ENCODE data around the gene TMEM91.
"Not testable (repeated sequence)": the region's sequence is repeated elsewhere in the genome, so short reads cannot be mapped to it uniquely, and the experiment has no call there.

Gene TMEM91

DNA sequence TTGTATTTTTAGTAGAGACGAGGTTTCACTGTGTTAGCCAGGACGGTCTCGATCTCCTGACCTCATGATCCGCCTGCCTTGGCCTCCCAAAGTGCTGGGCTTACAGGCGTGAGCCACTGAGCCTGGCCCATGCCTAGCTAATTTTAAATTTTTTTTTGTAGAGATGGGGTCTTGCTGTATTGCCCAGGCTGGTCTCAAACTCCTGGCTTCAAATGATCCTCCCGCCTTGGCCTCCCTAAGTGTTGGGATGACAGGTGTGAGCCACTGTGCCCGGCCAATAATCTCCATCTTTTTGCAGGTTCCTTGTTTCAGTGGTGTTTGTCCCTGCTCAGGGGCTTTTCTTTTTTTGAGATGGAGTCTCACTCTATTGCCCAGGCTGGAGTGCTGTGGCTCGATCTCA is 5.2 kb downstream of the TMEM91 start:
- DNase-seq = not testable (repeated sequence)

DNA sequence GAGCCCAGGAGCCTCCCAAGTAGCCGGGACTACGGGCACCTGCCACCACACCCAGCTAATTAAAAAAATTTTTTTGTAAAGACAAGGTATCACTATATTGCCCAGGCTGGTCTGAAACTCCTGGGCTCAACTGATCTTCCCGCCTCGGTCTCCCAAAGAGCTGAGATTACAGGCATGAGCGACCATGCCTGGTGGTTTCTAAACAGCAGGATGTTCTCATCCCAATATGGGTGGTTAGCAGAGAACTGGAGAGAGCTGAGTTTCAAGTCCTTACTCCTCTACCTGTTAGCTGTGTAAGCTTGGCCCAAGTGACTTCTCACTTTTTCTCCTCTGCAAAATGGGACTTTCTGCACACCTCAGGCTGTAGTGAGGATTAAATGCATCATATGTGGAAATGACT is 8.0 kb downstream of the TMEM91 start:
- DNase-seq = no peak

DNA sequence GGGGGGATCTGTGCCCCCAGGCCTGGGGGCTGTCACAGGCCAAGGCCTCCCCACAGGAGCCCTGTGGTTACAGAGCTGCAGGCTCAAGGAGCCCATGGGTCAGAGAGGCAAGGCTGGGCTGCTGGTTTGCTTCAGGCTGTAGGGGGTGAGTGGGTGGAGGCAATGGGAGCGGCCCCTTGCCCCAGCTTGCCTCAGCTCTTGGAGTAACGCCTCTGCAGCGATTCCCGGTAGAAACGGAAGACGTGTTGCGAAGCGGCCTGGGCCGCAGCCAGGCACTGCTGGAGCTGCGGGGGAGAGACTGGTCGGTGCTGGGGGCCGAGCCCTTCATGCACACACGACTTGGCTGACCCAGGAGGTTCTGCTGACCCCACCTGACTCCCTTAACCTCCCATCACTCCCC is 10.1 kb downstream of the TMEM91 start:
- DNase-seq = no peak

DNA sequence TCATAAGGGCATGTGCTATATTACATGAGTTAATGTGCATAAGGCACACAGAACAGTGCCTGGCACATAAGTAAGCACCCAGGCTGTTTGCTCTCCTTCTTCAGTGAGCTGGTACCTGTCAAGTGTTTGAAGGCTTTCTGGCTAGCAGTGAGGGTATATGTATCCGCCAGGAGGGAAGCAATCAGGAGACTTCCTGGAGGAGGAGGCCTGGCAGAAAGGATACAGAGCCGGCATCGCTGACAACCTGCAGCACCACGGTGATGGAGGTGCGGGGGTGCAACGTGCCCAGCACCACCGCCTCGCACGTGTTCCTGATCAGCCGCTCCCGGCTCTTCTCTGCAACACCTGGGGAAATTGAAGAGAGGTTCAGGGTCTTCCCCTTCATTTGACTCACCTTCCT is 15.3 kb downstream of the TMEM91 start:
- DNase-seq = no peak

DNA sequence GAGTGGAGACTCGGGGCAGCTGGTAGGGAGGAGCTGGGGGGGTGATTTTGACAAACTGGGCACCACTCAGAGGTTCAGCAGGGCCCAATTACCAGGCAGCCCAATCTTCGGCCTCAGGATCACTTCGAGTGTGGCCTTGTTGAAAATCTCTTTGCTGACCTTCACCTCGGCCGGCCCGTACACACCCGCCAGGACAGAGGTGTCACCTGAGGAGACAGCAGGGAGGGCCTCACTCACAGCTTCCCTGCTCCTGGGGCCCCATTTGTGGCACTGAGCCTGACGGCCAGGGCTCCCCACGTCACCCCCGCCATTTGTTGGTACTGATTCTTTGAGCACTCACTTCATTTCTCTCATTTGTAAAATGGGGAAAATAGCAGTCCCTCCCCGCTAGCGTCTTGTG is 16.4 kb downstream of the TMEM91 start:
- no peak for DNase-seq

DNA sequence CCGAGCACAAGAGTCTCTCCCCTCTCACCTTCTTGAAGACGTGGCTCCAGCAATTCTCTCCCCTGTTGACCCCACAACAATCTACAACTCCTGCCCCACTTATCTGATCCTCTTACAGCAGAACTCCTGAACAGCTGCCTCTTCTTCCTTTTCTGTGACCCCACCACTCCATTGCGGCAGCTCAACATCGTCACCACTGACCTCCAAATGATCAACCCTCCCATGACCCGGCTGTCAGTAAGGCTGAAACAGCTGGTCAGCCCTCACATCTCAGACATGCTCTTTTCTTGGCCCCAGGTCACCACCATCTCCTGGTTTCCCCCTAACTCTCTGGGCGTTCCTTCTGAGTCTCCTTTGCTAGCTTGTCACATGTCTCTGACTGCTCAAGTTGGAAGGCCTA is 19.0 kb downstream of the TMEM91 start:
- DNase-seq = no peak

DNA sequence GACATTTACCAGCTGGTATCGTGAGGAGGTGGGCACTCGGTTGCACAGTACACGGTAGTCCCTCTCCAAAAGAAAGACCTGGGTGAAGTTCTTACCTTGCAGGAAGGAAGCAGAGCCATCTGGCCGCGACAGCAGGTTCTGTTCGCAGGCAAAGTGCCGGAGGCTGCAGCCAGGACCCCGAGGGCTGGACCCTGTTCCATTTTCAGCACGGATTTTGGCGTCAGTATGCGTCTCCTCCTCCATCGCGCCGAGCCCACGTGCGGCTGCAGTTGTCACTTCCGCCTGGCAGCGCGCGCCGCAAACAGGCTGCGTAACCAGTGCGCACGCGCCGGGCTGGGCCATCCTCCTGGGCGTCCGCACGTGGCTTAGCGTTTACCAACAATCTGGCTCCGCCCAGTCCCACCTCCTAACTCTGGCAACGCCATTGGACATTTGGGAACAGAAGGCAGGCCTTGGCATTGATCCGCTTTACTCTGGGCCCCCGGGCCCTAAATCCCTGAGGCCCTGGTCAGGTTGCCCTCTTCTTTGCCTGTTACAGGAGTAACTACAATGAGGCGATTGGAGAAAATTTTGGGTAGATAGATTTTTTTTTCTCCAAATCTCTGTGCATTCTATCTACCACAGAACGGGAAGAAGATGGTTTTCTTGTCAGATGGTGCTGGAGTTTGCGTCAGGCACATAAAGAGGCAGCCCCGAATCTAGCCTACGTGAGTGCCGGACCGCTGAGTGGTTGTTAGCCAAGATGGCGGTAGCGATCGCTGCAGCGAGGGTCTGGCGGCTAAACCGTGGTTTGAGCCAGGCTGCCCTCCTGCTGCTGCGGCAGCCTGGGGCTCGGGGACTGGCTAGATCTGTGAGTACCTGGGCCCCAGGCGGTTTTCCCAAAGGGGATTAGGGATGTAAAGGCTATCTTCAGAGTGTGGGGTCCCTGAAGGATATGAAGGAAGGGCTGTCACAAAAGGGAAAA is 21.0 kb downstream of the TMEM91 start, which contains the start of the genes BCKDHA and EXOSC5:
Gene BCKDHA, plus strand, starts transcription at position 733 of the 964 bp plus-strand sequence. Its CDS starts 10 bp downstream, at position 743.
Gene EXOSC5, minus strand, starts transcription at position 274 of the 964 bp plus-strand sequence. Its CDS starts 31 bp downstream, at position 243.
- peak; percentile 99 to 100 for DNase-seq

DNA sequence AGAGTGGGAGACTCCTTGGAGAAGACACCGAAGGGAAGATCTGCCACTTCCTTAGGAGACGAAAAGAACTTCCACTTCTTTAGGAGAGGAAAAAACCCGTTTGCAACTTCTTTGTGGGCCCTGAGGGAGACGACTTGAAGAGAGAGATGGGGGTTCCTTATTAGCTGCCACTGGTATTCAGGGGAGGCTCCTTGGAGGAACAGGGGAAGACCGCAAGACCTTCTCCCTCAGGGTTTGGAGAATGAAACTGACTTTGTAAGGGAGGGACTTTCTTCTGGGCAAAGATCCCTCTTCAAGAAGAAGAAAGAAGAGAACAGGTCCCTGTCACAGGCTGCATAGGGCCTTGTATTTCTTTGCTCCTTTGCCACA is 21.7 kb downstream of the TMEM91 start:
- DNase-seq = no peak

DNA sequence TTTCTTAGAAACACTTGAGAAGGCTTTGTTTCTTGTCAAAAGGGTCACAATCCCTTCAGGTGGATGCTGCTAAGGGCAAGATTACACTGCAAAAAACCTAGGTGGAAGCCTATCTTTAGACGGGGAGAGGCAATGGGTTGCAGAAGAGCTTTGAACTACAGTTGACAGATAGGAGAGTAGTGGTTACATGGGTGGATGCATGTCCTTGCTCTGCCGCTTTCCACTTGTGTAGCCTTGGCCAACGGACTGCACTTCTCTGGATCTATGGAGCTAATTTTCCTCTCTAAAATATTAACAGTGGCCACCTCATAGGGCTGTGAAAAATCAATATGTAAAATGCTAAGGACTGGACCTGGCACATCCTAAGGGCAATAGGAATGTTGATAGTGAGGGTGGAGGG is 22.3 kb downstream of the TMEM91 start:
- no peak for DNase-seq

DNA sequence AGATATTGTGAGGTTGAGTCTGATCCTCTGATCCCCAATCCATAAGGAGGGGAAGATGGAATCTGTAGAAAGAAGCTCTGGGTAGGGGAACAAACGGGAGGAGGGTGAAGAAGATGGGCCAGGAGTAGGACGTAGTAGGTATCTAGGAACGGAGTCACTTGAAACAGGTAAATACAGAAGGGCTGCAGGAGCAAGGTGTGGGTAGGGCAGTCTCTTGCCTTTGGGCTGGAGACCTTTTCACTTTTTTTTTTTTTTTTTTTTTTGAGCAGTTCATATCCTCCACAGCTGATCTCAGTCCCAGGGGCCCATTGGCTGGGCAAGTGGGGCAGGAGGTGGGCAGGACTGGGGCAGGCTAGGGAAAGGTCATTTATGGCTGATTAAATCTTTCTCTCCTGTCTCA is 22.8 kb downstream of the TMEM91 start:
- no peak for DNase-seq

DNA sequence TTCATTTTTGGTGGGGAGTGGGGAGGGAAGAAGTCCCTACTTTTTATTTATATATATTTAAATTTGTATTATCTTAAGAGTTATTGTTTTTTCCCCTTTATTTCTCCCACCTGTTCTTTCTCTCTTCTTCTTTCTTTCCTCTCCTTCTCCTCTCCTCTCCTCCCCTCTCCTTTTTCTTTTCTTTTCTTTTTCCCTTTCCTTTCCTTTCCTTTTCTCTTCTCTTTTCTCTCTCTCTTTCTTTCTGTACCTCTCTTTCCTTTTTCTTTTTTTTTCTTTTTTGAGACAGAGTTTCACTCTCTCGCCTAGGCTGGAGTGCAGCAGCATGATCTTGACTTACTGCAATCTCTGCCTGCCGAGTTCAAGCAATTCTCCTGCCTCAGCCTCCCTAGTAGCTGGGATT is 23.2 kb downstream of the TMEM91 start:
- DNase-seq = no peak

DNA sequence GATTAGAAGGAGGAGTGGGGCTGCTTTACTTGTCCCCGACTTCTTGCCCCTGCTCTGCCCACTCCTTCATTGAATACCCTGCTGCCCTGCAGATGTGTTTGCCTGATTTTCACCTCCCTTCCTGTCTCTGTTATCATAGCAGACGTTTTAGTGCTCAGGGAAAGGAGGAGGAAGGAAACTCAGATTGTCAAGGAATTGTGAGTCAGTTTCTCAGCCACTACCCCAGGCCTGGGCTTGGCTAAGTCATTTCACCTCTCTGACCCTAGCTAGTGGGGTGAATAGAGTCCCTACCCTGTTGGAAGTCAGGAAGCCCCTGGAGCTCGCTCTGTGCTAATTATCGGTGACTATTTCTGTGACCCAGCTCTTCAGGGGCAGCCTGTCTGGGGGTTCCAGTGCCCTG is 25.1 kb downstream of the TMEM91 start:
- DNase-seq = no peak

DNA sequence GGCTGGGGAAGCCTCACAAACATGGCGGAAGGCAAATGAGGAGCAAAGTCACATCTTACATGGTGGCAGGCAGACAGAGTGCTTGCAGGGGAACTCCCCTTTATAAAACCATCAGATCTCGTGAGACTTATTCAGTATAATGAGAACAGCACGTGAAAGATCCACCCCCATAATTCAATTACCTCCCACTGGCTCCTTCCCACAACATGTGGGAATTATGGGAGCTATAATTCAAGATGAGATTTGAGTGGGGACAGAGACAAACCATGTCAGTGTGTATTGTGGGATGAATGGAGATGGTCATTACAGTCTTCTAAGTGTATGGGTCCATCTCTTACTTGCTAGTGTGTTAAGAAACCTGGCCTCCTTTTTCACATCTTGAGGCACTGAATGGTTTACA is 25.7 kb downstream of the TMEM91 start:
- DNase-seq = no peak

DNA sequence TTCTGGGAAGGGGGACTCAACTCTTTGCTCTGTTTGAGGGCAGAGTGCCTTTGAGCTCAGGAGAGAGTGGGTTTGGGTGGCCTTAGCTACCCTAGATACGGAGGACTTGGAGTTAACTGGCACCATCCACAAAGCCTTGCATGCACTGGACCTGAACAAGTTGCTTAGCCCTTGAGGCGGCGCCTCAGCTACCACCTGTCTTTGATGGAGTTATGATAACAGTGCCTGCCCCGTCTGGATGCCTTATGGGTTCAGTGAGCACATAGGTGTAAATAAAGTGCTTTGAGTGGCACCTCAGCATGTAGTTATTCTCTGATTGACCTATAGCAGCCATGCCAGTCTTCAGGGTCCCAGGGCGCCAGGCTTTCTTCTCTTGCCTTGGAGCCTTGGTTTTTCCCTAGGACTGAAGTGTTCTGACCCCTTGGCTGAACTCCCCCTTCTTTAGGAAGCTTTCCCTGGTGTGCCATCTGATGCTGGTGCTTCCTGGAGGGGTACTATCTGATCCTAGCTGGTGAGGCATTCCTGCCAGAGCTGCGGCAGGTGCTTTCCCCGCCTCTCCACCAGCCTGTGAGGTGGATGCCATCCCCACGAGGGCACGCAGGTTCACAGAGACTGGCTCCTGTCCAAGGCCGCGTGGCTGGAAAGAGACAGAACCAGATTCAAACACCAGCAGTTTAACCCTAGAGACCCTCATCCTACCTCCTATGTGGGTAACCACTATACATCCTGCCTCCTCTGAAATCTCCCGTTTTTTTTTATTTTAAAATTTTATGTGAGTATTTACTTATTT is 27.0 kb downstream of the TMEM91 start:
- no peak for DNase-seq

DNA sequence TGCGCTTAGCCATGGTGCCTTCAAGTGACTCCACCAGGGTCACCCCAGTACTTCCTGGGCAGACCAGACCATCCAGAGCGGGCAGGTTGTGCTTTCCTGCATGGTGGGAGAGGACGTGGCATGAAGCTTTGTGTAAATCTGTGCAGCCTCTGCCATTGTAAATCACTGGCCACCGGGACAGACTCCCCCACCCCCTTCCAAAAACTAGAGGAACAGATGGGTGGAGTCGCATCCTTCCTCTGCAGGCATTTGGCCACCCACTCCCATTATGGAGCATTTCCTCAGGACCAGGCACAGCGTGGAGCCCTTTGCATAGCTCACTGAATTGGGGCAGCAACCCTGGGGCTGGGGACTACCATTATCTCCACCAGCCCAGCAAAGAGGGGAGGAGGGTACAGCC is 29.4 kb downstream of the TMEM91 start:
- no peak for DNase-seq

DNA sequence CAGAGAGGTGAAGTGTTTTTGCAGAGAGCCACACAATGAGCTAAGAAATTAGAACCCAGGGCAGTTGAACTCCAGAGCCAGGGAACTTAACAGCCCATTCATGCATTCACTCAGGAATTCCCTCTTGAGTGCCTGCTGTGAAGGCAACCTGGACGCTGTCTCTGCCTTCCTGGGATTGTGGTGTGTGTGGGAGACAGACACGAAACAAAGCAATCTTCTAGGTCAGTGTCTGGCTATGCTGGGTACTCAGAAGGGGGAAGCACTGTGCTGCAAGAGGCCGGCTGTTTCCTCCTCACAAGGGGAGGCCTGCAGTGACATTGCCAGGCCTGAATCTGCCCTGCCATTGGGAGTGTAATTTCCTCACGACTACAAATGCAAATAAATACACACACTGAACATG is 30.9 kb downstream of the TMEM91 start:
- no peak for DNase-seq

DNA sequence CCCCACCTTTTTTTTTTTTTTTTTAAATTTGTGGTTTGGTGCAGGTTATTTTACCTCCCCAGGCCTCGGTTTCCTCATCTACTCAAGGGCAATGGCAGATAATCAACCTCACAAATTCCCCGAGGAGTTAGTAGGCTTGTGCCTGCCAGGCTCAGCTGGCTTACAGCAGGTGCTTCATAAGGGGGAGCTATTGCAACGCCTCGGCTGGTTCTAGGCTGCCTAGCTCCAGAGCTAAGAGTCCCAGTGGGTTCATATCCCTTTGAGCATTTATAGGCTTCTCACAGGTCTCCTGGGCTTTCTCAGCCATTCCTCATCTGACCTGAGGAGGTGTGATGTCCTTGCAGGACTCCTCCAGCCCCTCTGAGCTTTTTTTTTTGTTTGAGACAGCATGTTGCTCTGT is 31.9 kb downstream of the TMEM91 start:
- no peak for DNase-seq

DNA sequence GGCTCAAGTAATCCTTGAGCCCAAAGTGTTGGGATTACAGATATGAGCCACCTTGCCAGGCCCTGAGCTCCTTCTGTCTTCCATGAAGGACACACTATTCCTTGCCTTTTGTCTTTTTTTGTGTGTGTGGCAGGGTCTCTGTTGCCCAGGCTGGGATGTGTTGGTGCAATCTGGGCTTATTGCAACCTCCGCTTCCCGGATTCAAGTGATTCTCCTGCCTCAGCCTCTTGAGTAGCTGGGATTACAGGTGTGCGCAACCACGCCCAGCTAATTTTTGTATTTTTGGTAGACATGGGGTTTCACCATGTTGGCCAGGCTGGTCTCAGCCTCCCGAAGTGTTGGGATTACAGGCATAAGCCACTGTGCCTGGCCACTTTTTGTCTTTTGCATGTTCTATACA is 32.5 kb downstream of the TMEM91 start:
- not testable (repeated sequence) for DNase-seq

DNA sequence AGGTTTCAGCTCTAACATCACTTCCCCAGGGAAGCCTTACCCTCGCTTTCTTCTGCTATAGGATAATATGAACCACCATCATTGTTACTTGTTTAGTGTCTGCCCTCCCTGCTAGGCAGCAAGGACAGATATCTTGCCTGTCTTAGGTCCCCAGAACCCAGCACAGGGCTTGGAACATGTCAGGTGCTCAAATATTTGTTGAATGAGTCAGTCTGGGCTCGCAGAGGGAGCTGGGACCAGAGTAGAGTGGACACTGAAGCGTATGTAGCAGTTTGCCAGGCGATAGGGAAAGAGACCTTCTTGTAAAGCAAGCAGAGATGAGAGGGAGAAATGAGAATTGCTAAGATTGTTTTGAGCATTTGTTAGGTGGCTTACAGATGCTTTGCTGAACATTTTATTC is 33.0 kb downstream of the TMEM91 start:
- DNase-seq = no peak

DNA sequence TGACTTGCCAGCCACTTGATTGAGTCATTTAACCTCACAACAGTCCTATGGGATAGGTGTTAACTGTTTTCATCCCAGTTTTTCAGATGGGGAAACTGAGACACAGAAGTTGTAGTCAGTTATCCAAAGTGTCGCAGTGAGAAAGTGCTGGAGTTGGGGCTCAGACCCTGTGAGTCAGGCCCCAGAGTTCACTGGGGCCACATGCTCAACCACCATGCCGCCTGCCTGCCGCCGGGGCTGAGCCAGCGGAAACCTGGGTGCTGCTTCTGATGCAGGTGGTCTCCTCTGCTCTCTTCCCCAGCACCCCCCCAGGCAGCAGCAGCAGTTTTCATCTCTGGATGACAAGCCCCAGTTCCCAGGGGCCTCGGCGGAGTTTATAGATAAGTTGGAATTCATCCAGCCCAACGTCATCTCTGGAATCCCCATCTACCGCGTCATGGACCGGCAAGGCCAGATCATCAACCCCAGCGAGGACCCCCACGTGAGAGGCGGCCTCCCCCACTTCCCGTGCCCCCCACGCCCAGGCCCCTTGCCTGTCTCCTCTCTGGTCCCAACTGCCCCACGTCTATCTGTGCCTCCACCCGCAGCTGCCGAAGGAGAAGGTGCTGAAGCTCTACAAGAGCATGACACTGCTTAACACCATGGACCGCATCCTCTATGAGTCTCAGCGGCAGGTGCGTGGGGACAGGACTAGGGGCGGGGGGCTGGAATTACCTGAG is 34.2 kb downstream of the TMEM91 start:
- DNase-seq = no peak

DNA sequence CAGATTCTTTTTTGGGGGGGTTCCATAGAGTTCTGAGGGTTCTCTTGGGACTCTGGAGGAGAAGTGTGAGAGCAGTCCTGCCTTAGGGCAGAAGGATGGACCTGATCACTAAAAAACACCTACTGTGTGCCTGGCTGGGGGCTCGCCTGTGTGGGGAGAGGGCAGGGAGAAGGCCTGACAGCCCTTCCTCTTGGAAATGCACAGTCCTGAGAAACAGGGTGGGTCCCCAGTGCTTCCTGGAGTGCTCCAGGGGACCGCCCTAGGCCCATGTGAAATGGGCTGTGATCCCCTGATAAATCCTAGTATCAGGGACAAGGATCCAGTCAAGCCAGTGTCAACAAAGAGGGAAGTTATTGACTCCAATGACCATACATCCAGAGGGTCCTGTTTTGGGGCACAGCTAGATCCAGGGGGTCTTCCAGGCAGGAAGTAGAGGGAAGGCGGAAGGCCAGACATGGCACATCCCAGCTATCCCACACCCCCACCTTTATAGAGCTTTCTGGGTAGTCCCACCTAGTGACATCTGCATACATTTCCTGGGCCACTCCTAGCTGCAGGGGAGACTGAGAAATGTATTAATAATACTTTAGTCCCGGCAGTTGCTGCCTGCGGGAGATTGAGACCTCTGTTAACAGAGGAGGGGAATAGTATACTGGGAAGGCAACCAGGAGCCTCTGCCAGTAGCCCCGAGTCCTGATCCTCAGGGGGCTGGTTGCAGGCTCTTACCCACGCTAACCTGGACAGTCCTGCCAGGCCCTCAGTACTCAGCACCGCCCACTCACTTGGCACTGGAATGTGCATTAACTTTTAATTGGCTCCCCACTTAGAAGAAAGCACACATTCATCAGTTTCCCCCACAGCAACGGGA is 35.0 kb downstream of the TMEM91 start:
- DNase-seq = no peak

DNA sequence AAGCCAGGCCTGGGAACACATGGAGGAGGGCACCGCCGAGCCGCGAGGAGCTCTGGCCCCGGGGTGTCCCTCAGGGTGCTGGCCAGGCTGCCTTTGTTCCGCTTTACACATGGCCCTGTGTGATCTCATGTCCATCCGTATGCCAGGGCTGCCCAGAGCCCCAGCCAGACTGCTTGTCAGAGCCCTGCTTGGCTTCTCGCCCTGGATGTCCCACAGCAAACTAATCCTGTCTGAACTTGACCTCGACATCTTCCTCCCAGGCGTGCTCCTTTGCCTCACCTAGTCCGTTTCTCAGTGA is 35.6 kb downstream of the TMEM91 start:
- DNase-seq = no peak
